Breast epithelium (tissue), 4 donors: ENCODE results near the gene GRIA4. TPM values are rescaled to one million over a fixed set of nuclear protein-coding genes. Genes with fewer than 3 reads are reported as not detected.

Experiments used
- DNase-seq, 2 donors: peaks; one replicate each; pipeline ENCODE4 v3.0.0-alpha.2; 2019; ENCODE audit warnings: low spot score in 2 of 2
- H3K27ac ChIP-seq, 2 donors: fragments of 200-600 bp; sonication (generic) in 1 of 2; one replicate each; pipeline ENCODE4 v1.5.1; 2016 to 2019; ENCODE audit warnings: mild to moderate bottlenecking in 1 of 2
- H3K27me3 ChIP-seq, 2 donors: fragments of 200-600 bp; sonication (generic) in 1 of 2; one replicate each; pipeline versions ENCODE4 v1.5.1 to v1.6.0; 2017 to 2019; ENCODE audit warnings: control low read depth in 1 of 2, mild to moderate bottlenecking in 1 of 2
- H3K36me3 ChIP-seq: fragments of 200-600 bp; one replicate; pipeline ENCODE4 v1.5.1; 2019
- H3K4me1 ChIP-seq, 2 donors: fragments of 200-600 bp; sonication (generic); one replicate each; pipeline ENCODE4 v1.5.1; 2016 to 2019; ENCODE audit warnings: control low read depth in 1 of 2
- H3K4me3 ChIP-seq, 3 donors: fragments of 200-600 bp; sonication (generic); 1 replicate in 2 of 3; 2 replicates in 1 of 3; pipeline ENCODE4 v1.5.1; 2016 to 2019; ENCODE audit warnings: mild to moderate bottlenecking in 3 of 3, moderate library complexity in 2 of 3
- H3K9me3 ChIP-seq, 2 donors: fragments of 200-600 bp; sonication (generic) in 1 of 2; one replicate each; pipeline ENCODE4 v1.5.1; 2016 to 2019; ENCODE audit warnings: control low read depth in 1 of 2
- CTCF ChIP-seq, 3 donors: fragments of 450-650 bp; IDR thresholded peaks; one replicate each; pipeline ENCODE4 v1.5.1; 2016 to 2017; ENCODE audit warnings: antibody characterized with exemption in 3 of 3, mild to moderate bottlenecking in 3 of 3, moderate library complexity in 3 of 3
- POLR2A ChIP-seq: fragments of 450-650 bp; IDR thresholded peaks from one replicate; pipeline ENCODE4 v1.6.1; 2016; ENCODE audit warnings: antibody characterized with exemption, mild to moderate bottlenecking, moderate library complexity
- POLR2AphosphoS5 ChIP-seq, 3 donors: sonication (generic); formaldehyde crosslinking; IDR thresholded peaks; one replicate each; pipeline ENCODE4 v1.6.1; 2017; ENCODE audit warnings: antibody characterized with exemption in 3 of 3
- intact Hi-C: fragments of 100-400 bp; cut with DNase I; formaldehyde crosslinking; loops from one replicate; pipeline ENCODE4 v1.15.1; 2023; ENCODE audit warnings: low total_unique reads
- total RNA-seq, 3 donors: library from RNA; depleted of rRNA; stranded (reverse); fragments of >200 nt; gene quantifications; one replicate each; pipeline ENCODE4 v1.1.0, GENCODE V29; 2016

GRIA4 gene
- total RNA-seq, 3 donors from 2014 or later = 14.1 to 27.7 TPM; not detected in 1

GRCh38 chr11:105960252-105961245 lies 350.7 kb downstream of the GRIA4 start:
- no peaks in the 10 kb centered on the region for H3K4me1 ChIP-seq
- TF ChIP-seq POLR2A = no peak
- H3K27ac ChIP-seq = no peak overlapping the region
- no peak for DNase-seq
- intact Hi-C loops = no loop called here
- no peak overlapping the region for H3K4me3 ChIP-seq
- no peaks in the 10 kb centered on the region for H3K27me3 ChIP-seq
- H3K9me3 ChIP-seq = no peaks in the 10 kb centered on the region
- no peaks in the 10 kb centered on the region for H3K36me3 ChIP-seq

- Histone ChIP-seq H3K36me3 (peaks cover under 1% of the 10 kb centered on the region), H3K9me3 (no peaks in the 10 kb centered on the region), H3K27me3 (no peaks in the 10 kb centered on the region), H3K4me1 (no peaks in the 10 kb centered on the region), H3K27ac (no peak overlapping the region), H3K4me3 (no peak overlapping the region)
- TF ChIP-seq POLR2AphosphoS5 (IDR thresholded peaks at IDR 0.05) (no peak), POLR2A (no peak), CTCF (IDR thresholded peaks at IDR 0.05) (no peak)
- no peak for DNase-seq
- intact Hi-C loops = no loop called here
Measured at GRCh38 chr11:105968021-105968697, 358.3 kb downstream of the GRIA4 start.

- TF ChIP-seq POLR2A = no peak
- TF ChIP-seq POLR2AphosphoS5 (IDR thresholded peaks at IDR 0.05) = no peak
- TF ChIP-seq CTCF (IDR thresholded peaks at IDR 0.05) = no peak
- H3K4me3 ChIP-seq = no peak overlapping the region
- no peaks in the 10 kb centered on the region for H3K4me1 ChIP-seq
- H3K36me3 ChIP-seq = peaks cover 5% of the 10 kb centered on the region
- no peaks in the 10 kb centered on the region for H3K9me3 ChIP-seq
- H3K27ac ChIP-seq = no peak overlapping the region
- H3K27me3 ChIP-seq = no peaks in the 10 kb centered on the region
- intact Hi-C loops = no loop called here
- no peak for DNase-seq
Measured at GRCh38 chr11:105969756-105970155, 359.9 kb downstream of the GRIA4 start.

GRCh38 chr11:105975128-105975527 lies 365.3 kb downstream of the GRIA4 start:
- no peak for DNase-seq
- intact Hi-C loops = no loop called here
- Histone ChIP-seq H3K4me1 (no peaks in the 10 kb centered on the region), H3K4me3 (no peak overlapping the region), H3K27me3 (no peaks in the 10 kb centered on the region), H3K27ac (no peak overlapping the region), H3K36me3 (peaks cover 5% of the 10 kb centered on the region), H3K9me3 (no peaks in the 10 kb centered on the region)
- TF ChIP-seq POLR2A = no peak
- no peak for TF ChIP-seq CTCF (IDR thresholded peaks at IDR 0.05)
- TF ChIP-seq POLR2AphosphoS5 (IDR thresholded peaks at IDR 0.05) = no peak

- no peaks in the 10 kb centered on the region for H3K27me3 ChIP-seq
- H3K4me1 ChIP-seq = no peaks in the 10 kb centered on the region
- no peak overlapping the region for H3K4me3 ChIP-seq
- TF ChIP-seq POLR2A = no peak
- no peak for TF ChIP-seq POLR2AphosphoS5 (IDR thresholded peaks at IDR 0.05)
- TF ChIP-seq CTCF (IDR thresholded peaks at IDR 0.05) = no peak
- DNase-seq = no peak
- H3K9me3 ChIP-seq = no peaks in the 10 kb centered on the region
- H3K36me3 ChIP-seq = no peaks in the 10 kb centered on the region
- no peak overlapping the region for H3K27ac ChIP-seq
- intact Hi-C loops = no loop called here
Measured at GRCh38 chr11:105979997-105980703, 370.3 kb downstream of the GRIA4 start.
